Endothelial cell (in vitro differentiated cells): ENCODE measurements around the gene PSMD12. TPM values are rescaled to one million over a fixed set of nuclear protein-coding genes. Genes with fewer than 3 reads are reported as not detected.
"Not testable (repeated sequence)": the region's sequence is repeated elsewhere in the genome, so short reads cannot be mapped to it uniquely, and the experiment has no call there.

Experiments
- DNase-seq: peaks from one replicate; pipeline ENCODE4 v3.0.0; 2021; ENCODE audit warnings: low spot score
- H3K27ac Mint-ChIP-seq: one replicate; pipeline ENCODE4 v1.8.0; 2021; ENCODE audit warnings: mixed read lengths, inconsistent platforms; ENCODE audit not compliant: unreplicated experiment
- H3K27me3 Mint-ChIP-seq: one replicate; pipeline ENCODE4 v1.8.0; 2021; ENCODE audit warnings: mild to moderate bottlenecking, moderate library complexity, mixed read lengths, inconsistent platforms; ENCODE audit not compliant: unreplicated experiment
- H3K36me3 Mint-ChIP-seq: one replicate; pipeline ENCODE4 v1.8.0; 2021; ENCODE audit warnings: mild to moderate bottlenecking, low read depth, mixed read lengths, inconsistent platforms; ENCODE audit not compliant: unreplicated experiment
- H3K4me1 Mint-ChIP-seq: one replicate; pipeline ENCODE4 v1.8.0; 2021; ENCODE audit warnings: mild to moderate bottlenecking, mixed read lengths, inconsistent platforms; ENCODE audit not compliant: unreplicated experiment
- H3K4me3 Mint-ChIP-seq: one replicate; pipeline ENCODE4 v1.8.0; 2021; ENCODE audit warnings: mild to moderate bottlenecking, mixed read lengths, inconsistent platforms; ENCODE audit not compliant: unreplicated experiment
- H3K9me3 Mint-ChIP-seq: one replicate; pipeline ENCODE4 v1.8.0; 2021; ENCODE audit warnings: mixed read lengths, inconsistent platforms; ENCODE audit not compliant: unreplicated experiment
- CTCF ChIP-seq: fragments of 200-600 bp; sonication (generic); IDR thresholded peaks from one replicate; pipeline ENCODE4 v1.5.0; 2021; ENCODE audit warnings: antibody characterized with exemption; ENCODE audit not compliant: unreplicated experiment
- total RNA-seq: library from RNA; stranded (reverse); fragmentation: NEBNext Ultra II Directional; extraction: Animal tissue kit (Norgen Biotek cat#: 25700); gene quantifications from one replicate; pipeline ENCODE4 v1.2.1, GENCODE V29; 2021; ENCODE audit not compliant: unreplicated experiment

The PSMD12 gene
- total RNA-seq, 1 donor from 2014 or later, result 46.2 TPM

DNA sequence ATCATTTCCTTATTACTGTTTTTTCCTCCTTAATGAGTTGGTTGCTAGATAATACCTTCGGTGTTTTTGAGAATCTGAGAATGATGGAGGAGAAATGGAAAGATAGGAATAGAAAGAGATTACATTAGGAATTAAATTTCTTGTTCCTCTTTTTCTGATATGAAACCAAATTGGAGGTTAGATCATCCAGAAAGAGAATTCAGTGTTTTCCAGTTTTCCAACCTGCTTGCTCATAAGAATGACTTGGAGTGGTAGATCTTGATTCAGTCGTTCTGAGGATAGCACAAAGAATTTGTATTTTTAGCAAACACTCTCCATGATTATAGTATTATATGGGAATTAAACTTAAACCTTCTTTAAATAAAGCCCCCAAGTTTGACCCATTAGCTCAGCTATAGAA is 46.6 kb upstream of the PSMD12 start:
- Mint-ChIP-seq H3K9me3 (no peaks in the 10 kb centered on the region), H3K27me3 (peaks cover 3% of the 10 kb centered on the region), H3K27ac (no peak overlapping the region), H3K4me1 (no peaks in the 10 kb centered on the region), H3K4me3 (no peak overlapping the region), H3K36me3 (peaks cover 7% of the 10 kb centered on the region)
- no peak for DNase-seq
- TF ChIP-seq CTCF, result no peak

DNA sequence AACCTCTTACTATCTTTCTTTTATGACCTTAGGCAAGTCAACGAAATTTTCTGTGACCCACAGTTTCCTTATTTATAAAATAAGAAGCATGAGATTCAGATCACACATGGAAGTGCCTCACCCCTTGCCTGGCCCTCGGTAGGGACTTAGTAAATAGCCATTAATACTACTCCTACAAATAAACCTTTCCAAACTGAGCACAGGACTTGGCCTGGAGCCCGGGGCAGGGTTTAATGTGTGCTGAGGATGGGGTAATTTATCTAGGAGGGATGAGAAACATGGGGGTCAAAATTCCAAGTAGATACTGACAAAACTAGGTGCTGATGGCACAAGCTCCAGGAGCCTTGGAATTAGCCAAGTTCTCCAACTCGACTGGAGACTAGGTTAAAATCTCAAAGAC is 45.7 kb upstream of the PSMD12 start:
- TF ChIP-seq CTCF, result no peak
- Mint-ChIP-seq H3K27me3 (peaks cover 3% of the 10 kb centered on the region), H3K4me1 (no peaks in the 10 kb centered on the region), H3K27ac (no peak overlapping the region), H3K9me3 (no peaks in the 10 kb centered on the region), H3K4me3 (no peak overlapping the region), H3K36me3 (peaks cover 7% of the 10 kb centered on the region)
- DNase-seq, result no peak

DNA sequence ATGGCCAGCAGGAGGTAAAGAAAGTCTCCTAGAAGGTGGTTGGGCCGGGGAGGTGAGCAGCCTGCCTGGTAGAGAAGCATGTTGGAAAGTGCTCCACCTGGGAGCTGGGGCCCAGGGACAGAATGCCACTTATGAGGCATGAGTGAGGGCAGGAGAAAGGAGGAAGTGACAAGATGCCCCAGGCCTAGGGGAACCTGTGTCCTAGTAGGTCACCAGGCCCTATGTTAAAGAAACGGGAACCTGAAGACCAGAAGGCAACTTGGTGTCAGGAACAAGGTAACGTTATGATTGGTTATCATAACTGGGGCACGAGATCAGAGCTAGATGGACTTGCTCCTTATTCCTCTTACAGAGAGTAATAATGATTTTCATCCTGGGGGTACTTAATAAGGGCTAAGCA is 45.0 kb upstream of the PSMD12 start:
- Mint-ChIP-seq H3K27ac (peak overlapping the region; percentile 9), H3K36me3 (peaks cover 7% of the 10 kb centered on the region), H3K27me3 (peaks cover 3% of the 10 kb centered on the region), H3K9me3 (no peaks in the 10 kb centered on the region), H3K4me3 (no peak overlapping the region), H3K4me1 (no peaks in the 10 kb centered on the region)
- no peak for TF ChIP-seq CTCF
- DNase-seq, result no peak

- H3K9me3 Mint-ChIP-seq, H3K4me3 Mint-ChIP-seq, H3K27me3 Mint-ChIP-seq, DNase-seq, H3K4me1 Mint-ChIP-seq, H3K27ac Mint-ChIP-seq, H3K36me3 Mint-ChIP-seq: not testable (repeated sequence)
These were observed 42.1 kb upstream of the PSMD12 start for GRCh38 chr17:67408455-67408830.

GRCh38 chr17:67403483-67403882 is 37.1 kb upstream of the PSMD12 start:
- DNase-seq, result no peak
- H3K4me3 Mint-ChIP-seq, result no peak overlapping the region
- no peaks in the 10 kb centered on the region for H3K36me3 Mint-ChIP-seq
- TF ChIP-seq CTCF, result no peak
- H3K27ac Mint-ChIP-seq, result no peak overlapping the region
- H3K4me1 Mint-ChIP-seq, result peaks cover 4% of the 10 kb centered on the region
- H3K9me3 Mint-ChIP-seq, result no peaks in the 10 kb centered on the region
- no peaks in the 10 kb centered on the region for H3K27me3 Mint-ChIP-seq

DNA sequence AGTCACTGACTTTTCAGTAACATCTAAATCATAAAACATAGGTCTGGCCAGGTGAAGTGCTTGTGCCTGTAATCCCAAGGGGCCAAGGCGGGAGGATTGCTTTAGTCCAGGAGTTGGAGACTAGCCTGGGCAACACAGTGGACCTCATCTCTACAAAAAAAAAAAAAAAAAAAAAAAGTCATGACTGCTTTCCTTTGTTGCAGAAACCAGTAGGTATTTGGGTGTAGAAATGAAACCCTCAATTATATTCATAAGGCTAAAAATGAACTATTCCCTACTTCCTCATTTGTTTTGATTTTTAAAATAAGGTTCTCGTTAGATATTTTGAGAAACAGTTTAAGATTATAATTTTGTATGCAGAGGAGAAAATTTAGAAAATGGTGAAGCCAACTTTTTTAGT is 36.7 kb upstream of the PSMD12 start:
- H3K36me3 Mint-ChIP-seq, result no peaks in the 10 kb centered on the region
- H3K9me3 Mint-ChIP-seq, result no peaks in the 10 kb centered on the region
- no peak overlapping the region for H3K4me3 Mint-ChIP-seq
- no peak overlapping the region for H3K27ac Mint-ChIP-seq
- TF ChIP-seq CTCF, result no peak
- H3K4me1 Mint-ChIP-seq, result peaks cover 4% of the 10 kb centered on the region
- H3K27me3 Mint-ChIP-seq, result no peaks in the 10 kb centered on the region
- DNase-seq, result no peak
